AG09309 (cell line): ENCODE data around the gene PTGS1.

Experiments used
- DNase-seq: peaks from one replicate; pipeline ENCODE4 v3.0.0-alpha.2; 2010; ENCODE audit warnings: low read depth
- H3K4me3 ChIP-seq: 2 replicates; pipeline ENCODE4 v1.5.1; 2011; ENCODE audit warnings: mild to moderate bottlenecking, low read depth, low read length, moderate library complexity; ENCODE audit not compliant: control insufficient read depth
- CTCF ChIP-seq: IDR thresholded peaks from 2 replicates; pipeline ENCODE4 v1.5.1; 2011; ENCODE audit warnings: mild to moderate bottlenecking, low read depth, low read length, inconsistent platforms; ENCODE audit not compliant: insufficient read depth, control insufficient read depth; ENCODE audit errors: missing control alignments

Gene PTGS1

GRCh38 chr9:122372856-122373845 lies 2.3 kb downstream of the PTGS1 start:
- no peak for TF ChIP-seq CTCF
- H3K4me3 ChIP-seq = no peak overlapping the region
- no peak for DNase-seq

GRCh38 chr9:122374885-122375420 lies 4.1 kb downstream of the PTGS1 start:
- TF ChIP-seq CTCF = no peak
- DNase-seq = no peak
- H3K4me3 ChIP-seq = no peak overlapping the region

GRCh38 chr9:122376796-122377195 lies 6.0 kb downstream of the PTGS1 start:
- H3K4me3 ChIP-seq = no peak overlapping the region
- TF ChIP-seq CTCF = no peak
- DNase-seq = no peak

GRCh38 chr9:122377241-122378164 lies 6.7 kb downstream of the PTGS1 start:
- TF ChIP-seq CTCF = no peak

GRCh38 chr9:122378236-122378635 lies 7.4 kb downstream of the PTGS1 start:
- H3K4me3 ChIP-seq = no peak overlapping the region
- no peak for DNase-seq
- no peak for TF ChIP-seq CTCF

More at GRCh38 chr9:122377241-122378164, 6.7 kb downstream of the PTGS1 start:
- H3K4me3 ChIP-seq = no peak overlapping the region
- DNase-seq = no peak

GRCh38 chr9:122379340-122379739 lies 8.5 kb downstream of the PTGS1 start:
- peak; percentile 44 for TF ChIP-seq CTCF
- no peak for DNase-seq
- H3K4me3 ChIP-seq = no peak overlapping the region
